Midbrain (tissue), 1 donor: ENCODE data around the gene RTEL1.
"Not testable (repeated sequence)": the region's sequence is repeated elsewhere in the genome, so short reads cannot be mapped to it uniquely, and the experiment has no call there.

ENCODE experiments used
- DNase-seq: peaks from one replicate; lab custom pipeline; 2025; lab: John Stamatoyannopoulos, UW

RTEL1 gene

DNA sequence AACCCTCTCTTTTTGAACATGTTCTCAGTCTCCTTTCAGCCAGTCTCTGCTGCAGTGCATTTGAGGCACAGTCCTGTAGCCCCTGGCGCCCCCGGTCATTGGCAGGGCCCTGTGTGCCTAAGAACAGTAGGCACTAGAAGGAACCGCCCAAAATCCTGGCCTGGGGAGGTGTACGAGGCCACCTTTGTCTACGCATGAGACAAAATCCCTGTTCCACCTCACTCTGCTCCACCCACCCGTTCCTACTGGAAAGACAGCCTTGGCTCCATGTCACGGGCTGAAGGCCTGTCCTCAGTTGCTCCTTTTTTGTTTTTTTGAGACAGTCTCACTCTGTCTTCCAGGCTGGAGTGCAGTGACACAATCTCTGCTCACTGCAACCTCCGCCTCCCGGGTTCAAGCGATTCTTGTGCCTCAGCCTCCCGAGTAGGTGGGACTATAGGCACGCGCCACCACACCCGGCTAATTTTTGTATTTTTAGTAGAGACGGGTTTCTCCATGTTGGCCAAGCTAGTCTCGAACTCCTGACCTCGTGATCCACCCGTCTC, 72.1 kb downstream of the RTEL1 start:
- not testable (repeated sequence) for DNase-seq

DNA sequence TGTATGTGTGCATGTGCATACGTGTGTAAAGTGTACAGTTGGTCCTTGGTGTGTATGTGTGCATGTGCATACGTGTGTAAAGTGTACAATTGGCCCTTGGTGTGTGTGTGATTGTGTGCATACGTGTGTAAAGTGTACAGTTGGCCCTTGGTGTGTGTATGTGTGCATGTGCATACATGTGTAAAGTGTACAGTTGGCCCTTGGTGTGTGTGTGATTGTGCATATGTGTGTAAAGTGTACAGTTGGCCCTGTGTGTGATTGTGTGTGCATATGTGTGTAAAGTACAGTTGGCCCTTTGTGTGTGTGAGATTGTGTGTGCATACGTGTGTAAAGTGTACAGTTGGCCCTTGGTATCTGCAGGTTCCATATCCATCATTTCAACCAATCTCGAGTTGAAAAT, 73.3 kb downstream of the RTEL1 start:
- no peak for DNase-seq

DNA sequence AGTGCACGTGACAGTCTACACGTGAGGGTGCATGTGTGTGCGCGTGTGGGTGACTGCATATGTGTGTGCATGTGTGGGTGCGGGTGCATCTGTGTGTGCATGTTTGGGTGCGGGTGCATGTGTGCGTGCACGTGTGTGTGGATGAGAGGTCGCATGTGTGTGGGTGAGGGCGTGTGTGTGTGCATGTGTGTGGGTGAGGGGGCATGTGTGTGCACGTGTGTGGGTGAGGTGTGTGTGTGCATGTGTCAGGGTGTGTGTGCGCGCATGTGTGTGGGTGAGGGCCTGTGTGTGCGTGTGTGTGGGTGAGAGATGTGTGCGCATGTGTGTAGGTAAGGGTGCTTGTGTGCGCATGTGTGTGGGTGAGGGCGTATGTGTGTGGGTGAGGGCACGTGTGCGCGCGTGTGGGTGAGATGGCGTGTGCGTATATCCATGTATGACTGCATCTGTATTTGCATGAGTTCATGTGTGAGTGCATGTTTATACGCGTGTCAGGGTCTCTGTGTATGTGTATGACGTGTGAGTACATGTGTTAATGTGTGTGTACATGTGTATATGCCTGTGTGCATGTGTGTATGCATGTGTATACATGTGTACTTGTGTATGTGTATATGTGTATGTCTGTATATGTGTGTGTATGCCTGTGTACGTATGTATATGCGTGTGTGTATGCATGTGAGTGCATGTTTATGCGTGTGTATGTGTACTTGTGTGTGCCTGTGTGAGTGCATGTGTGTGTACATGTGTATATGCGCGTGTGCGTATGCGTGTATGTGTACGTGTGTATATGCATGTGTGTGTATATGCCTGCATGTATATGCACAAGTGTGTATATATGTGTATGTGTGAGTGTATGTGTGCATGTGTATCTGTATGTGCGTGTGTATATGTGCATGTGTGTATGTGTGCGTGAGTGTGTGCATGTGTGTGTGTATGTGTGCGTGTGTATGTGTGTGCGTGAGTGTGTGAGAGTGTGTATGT, 74.3 kb downstream of the RTEL1 start:
- no peak for DNase-seq

DNA sequence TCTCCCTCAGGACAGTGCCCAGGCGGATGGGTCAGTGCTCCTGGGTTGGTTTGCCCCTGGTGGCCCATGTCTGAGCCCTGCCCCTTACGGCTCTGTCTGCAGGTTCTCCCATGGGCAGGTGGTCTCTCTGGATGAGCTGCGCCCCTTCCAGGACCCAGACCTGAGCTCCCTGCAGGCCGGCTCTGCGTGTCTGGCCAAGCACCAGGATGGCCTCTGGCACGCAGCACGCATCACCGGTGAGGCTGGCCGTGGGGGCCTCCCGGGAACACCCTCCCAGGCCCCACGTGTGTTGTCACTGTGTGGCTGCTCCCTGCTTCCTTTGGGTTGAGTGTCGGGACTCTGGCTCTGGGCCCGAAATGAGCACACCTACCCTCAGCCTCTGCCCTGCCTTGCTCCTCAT, 75.0 kb downstream of the RTEL1 start:
- no peak for DNase-seq

DNA sequence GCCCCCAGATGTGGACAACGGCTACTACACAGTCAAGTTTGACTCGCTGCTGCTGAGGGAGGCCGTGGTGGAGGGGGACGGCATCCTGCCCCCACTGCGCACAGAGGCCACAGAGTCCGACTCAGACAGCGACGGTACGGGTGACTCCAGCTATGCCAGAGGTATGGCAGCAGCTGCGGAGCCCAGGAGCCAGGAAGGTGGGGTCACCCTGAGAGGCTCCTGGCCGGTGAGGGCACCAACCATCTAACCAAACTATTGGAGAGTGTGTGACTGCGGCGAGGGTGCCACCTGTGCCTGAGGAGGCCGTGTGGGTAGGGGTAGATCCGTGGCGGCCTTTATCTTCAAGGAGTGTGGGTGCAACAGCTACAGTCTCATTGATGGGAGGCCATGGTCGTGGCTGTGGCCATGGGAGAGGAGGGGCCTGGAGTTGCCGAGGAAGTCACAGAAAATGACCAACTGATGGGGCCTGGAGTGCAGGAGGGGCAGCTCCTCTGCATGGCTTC, 75.5 kb downstream of the RTEL1 start:
- no peak for DNase-seq

GRCh38 chr20:63734111-63734945, 76.2 kb downstream of the RTEL1 start:
- no peak for DNase-seq

- peak; percentile 26 for DNase-seq
These were observed 77.1 kb downstream of the RTEL1 start for GRCh38 chr20:63734946-63735858.

GRCh38 chr20:63735859-63736718, 78.0 kb downstream of the RTEL1 start, which contains the start of gene LIME1:
TSS of gene LIME1 (plus strand) at chr20:63736664. CDS start at chr20:63737550, 886 bp downstream.
- DNase-seq, result no peak

DNA sequence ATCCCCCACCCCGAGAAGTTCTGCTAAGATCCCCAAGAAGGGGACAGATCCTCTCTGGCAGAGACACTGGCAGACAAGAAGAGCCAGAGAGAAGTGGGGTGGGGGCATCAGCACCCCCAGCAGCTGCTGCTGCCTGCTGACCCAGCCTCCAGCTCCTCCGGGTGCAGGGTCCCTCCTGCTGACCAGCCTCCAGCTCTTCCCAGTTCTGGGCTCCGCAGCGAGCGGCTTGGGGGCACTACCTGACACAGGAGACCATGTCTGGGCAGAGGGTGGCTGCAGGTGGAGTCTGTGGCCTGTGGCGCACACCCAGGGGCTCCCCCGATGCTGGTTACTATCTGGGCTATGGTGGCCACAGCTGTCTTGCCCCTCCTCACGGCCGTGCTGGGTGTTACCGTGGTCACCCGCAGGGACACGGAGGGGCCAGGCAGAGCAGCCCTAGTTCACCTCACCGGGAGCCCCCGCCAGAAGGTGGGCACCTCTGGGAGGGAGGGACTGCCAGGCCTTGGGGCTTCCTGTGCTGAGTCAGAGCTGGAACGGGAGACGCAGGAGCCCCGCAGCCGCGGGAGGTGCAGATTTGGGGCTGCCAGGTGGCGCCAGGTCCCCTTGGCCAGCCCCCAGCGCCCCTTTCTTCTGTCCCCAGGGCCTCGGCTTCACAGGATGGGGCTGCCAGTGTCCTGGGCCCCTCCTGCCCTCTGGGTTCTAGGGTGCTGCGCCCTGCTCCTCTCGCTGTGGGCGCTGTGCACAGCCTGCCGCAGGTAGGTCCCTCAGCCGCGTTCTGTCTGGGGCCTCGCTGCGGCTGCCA, 79.0 kb downstream of the RTEL1 start:
- DNase-seq, result no peak

- DNase-seq, result no peak
These were observed 79.5 kb downstream of the RTEL1 start for GRCh38 chr20:63737695-63737944.

- DNase-seq, result no peak
These were observed 80.0 kb downstream of the RTEL1 start for GRCh38 chr20:63737945-63738686.

GRCh38 chr20:63738687-63739129, 80.6 kb downstream of the RTEL1 start:
- DNase-seq, result peak; percentile 24

DNA sequence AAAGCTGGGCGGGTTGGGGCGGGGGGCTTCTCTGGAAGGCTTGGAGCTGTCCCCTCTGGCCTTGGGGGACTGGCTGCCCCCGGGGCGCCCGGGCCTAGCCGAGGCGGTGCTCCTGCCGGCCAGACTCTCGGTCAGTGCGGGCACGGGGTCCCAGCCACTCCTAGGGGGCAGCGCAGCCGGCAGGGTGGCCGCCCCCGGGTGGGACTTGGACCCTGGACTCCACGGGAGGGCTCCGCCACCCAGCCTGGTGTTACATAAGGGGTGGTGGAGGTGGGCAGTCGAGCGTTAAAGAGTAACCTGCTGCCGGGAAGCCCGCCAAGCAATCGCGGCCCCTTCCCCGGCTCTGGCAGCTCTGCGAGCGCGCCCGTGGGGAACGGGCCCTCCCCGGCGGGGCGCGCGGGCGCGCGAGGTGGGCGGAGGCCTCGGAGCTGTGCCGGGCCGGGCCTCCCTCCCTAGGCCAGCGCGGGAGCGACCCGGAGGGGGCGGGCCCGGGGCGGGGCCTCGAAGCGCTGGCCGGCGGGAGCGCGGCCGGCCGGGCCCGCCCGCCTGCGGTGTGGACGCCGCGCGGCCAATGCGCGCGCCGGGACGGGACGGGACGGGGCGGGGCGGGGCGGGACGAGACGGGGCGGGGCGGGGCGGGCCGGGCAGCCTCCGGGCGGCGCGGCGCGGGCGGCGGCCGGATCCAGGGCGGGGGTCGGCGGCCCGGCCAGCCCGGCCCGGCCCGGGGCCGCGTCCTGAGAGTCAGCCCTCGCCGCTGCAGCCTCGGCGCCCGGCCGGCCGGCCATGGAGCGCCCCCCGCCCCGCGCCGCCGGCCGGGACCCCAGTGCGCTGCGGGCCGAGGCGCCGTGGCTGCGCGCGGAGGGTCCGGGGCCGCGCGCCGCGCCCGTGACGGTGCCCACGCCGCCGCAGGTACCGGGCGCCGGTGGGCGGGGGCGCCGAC, 81.3 kb downstream of the RTEL1 start, which contains the start of gene SLC2A4RG:
TSS of gene SLC2A4RG (plus strand) at position 647 of the 940 bp plus-strand sequence. CDS start at position 784, 137 bp downstream.
- DNase-seq, result peak; percentile 87

DNA sequence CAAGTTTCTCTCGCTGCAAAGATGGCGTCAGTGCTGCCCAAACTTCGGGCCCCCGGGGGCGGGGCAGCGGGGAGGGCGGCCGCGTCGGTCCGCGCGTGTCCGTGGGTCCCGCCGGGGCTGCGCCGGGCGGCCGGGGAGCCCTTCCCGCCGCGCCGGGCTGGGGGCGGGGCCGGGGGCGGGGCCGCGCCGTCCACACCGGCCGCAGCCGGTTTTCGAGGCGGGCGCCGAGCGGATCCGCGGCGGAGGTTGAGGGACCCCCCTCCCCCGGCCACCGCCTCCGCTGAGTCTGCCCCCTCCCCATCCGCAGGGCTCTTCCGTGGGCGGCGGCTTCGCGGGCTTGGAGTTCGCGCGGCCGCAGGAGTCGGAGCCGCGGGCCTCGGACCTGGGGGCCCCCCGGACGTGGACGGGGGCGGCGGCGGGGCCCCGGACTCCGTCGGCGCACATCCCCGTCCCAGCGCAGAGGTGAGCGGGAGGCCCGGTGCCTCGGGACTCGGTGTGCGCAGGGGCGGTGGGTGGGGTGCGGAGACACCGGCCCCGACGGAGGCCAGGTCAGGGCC, 82.0 kb downstream of the RTEL1 start:
- DNase-seq, result peak; percentile 12

GRCh38 chr20:63740627-63741353, 82.7 kb downstream of the RTEL1 start:
- DNase-seq, result peak; percentile 69

GRCh38 chr20:63741354-63741675, 83.2 kb downstream of the RTEL1 start:
- DNase-seq, result no peak
